ENCODE data around the gene RPSA.
"Not testable (repeated sequence)": the region's sequence is repeated elsewhere in the genome, so short reads cannot be mapped to it uniquely, and the experiment has no call there.

RPSA gene

DNA sequence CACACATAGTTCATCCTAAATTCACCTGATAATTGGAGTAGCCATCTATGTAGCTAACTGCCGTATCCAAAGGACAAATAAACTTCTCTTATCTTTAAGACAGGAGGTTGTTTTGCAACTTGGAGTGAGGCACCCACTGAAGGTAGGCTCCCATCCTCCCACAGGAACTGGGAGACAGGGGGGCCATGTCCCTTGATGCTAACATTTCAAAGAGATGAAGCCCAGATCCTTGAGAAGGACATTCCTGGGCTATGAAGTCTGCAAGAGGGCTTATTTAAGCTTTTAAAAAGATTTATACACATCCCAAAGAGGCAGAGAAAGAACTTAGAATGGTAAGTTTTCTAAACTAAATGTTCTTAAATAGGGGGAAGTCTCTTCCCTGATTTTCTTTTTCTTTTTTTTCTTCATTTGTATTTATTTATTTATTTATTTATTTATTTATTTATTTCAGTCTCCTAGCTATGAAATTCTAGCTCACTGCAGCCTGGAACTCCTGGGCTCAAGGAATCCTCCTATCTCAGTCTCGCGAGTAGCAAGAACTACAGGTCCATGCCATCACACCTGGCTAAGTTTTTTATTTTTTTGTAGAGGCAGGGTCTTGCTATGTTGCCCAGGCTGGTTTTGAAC lies 48.2 kb downstream of the RPSA start:
- no peak for DNase-seq (ENCODE audit: low read depth in 1 of 2, low spot score in 1 of 2)

DNA sequence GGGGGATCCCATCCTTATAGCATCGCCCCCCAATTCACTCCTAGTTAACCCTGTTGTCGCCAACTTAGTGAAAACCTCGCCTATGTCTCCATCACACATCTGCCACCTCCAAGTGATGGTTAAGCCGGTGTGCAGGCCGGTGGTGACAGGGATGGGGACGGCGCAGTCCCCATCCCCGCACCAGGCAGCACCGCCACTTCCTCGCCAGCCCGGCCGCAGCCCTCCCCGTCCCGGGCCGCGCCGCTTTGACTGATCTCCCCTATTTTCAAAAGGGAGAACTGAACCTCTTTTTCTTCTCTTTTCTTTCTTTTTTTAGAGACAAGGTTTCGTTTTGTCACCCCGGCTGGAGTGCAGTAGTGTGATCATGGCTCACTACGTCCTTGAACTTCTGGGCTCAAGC lies 49.6 kb downstream of the RPSA start:
- no peak for DNase-seq (ENCODE audit: low read depth in 1 of 2, low spot score in 1 of 2)

DNA sequence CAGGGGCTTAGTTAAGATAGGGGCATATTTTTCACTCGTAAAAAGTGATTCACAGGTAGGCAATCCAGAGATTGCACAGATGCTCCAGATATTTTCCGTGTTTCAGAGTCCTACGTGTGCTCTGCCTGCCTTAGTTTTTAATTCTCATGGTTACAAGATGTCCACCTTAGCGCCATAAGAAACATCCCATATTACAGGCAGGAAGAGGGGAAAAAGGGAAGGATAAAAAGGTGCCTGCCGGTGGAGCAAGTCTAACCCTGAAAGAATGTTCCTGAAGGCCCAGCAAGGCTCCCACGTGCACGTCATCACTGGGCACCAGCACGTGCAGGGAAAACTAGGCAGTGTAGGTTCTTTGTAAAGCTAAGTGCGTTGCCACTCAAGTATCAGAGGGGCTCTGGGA lies 50.8 kb downstream of the RPSA start:
- no peak for DNase-seq (ENCODE audit: low read depth in 1 of 2, low spot score in 1 of 2)

DNA sequence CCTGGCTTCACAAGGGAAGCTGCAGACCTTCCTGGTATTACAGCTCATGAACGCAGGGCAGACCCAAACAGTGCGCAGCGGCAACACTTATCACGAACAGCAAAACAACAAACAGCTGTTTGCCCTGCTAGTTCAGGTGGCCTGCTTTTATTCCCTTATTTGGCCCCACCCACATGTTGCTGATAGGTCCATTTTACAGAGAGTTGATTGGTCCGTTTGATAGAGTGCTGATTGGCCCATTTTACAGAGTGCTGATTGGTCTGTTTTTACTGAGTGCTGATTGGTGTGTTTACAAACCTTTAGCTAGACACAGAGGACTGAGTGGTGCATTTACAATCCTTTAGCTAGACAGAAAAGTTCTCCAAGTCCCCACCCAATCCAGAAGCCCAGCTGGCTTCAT lies 52.1 kb downstream of the RPSA start:
- not testable (repeated sequence) for DNase-seq (ENCODE audit: low read depth in 1 of 2, low spot score in 1 of 2)

DNA sequence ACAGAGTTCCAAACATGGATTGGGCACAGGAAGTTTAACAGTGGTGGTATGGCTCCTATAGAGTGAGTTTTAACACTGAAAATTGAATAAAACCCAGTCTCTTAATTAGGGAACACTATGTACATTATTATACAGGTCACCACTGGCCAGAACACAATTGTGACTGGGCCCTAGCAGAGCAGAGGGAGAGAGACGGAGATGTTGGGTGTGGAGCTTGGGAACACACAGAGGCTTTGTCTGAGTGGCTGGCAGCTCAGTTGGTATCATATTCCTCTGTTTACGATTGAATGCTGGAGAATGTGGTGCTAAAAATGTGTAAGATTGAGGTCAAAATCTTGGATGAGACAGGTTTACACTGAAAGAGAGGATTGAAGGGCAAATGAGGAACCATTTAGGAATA lies 54.2 kb downstream of the RPSA start:
- no peak for DNase-seq (ENCODE audit: low read depth in 1 of 2, low spot score in 1 of 2)
